ENCODE data around the gene NRG3. TPM values are rescaled to one million over a fixed set of nuclear protein-coding genes. Genes with fewer than 3 reads are reported as not detected.

The NRG3 gene
- total RNA-seq, 1 donor from 2014 or later: 1.6 TPM

- TF ChIP-seq CTCF (IDR thresholded peaks at IDR 0.05): no peak
- DNase-seq (ENCODE audit: low spot score in 2 of 2): no peak
- H3K27me3 ChIP-seq: no peaks in the 10 kb centered on the region
- H3K36me3 ChIP-seq: no peaks in the 10 kb centered on the region
- no peak overlapping the region for H3K27ac ChIP-seq
- H3K4me3 ChIP-seq: no peak overlapping the region
- H3K4me1 ChIP-seq: no peaks in the 10 kb centered on the region
- H3K9me3 ChIP-seq: no peaks in the 10 kb centered on the region
- intact Hi-C loops (cut with DNase I): no loop called here
These were observed 951.1 kb downstream of the NRG3 start for GRCh38 chr10:82826132-82826531.

- H3K36me3 ChIP-seq: no peaks in the 10 kb centered on the region
- TF ChIP-seq CTCF (IDR thresholded peaks at IDR 0.05): no peak
- no peak overlapping the region for H3K4me3 ChIP-seq
- DNase-seq (ENCODE audit: low spot score in 2 of 2): no peak
- no peaks in the 10 kb centered on the region for H3K4me1 ChIP-seq
- no peak overlapping the region for H3K27ac ChIP-seq
- no peaks in the 10 kb centered on the region for H3K9me3 ChIP-seq
- intact Hi-C loops (cut with DNase I): no loop called here
- H3K27me3 ChIP-seq: no peaks in the 10 kb centered on the region
These were observed 952.9 kb downstream of the NRG3 start for GRCh38 chr10:82827901-82828300.

GRCh38 chr10:82847242-82847641 lies 972.2 kb downstream of the NRG3 start:
- Histone ChIP-seq H3K9me3 (no peaks in the 10 kb centered on the region), H3K4me1 (no peaks in the 10 kb centered on the region), H3K27ac (no peak overlapping the region), H3K27me3 (no peaks in the 10 kb centered on the region), H3K4me3 (no peak overlapping the region), H3K36me3 (no peaks in the 10 kb centered on the region)
- intact Hi-C loops (cut with DNase I): no loop called here
- TF ChIP-seq CTCF (IDR thresholded peaks at IDR 0.05): no peak
- no peak for DNase-seq (ENCODE audit: low spot score in 2 of 2)

GRCh38 chr10:82850191-82850590 lies 975.2 kb downstream of the NRG3 start:
- TF ChIP-seq CTCF (IDR thresholded peaks at IDR 0.05): no peak
- H3K4me1 ChIP-seq: no peaks in the 10 kb centered on the region
- no peaks in the 10 kb centered on the region for H3K9me3 ChIP-seq
- no peak overlapping the region for H3K27ac ChIP-seq
- H3K36me3 ChIP-seq: no peaks in the 10 kb centered on the region
- H3K27me3 ChIP-seq: no peaks in the 10 kb centered on the region
- intact Hi-C loops (cut with DNase I): no loop called here
- no peak for DNase-seq (ENCODE audit: low spot score in 2 of 2)
- no peak overlapping the region for H3K4me3 ChIP-seq

- no peak for DNase-seq (ENCODE audit: low spot score in 2 of 2)
- no peak for TF ChIP-seq CTCF (IDR thresholded peaks at IDR 0.05)
- intact Hi-C loops (cut with DNase I): no loop called here
- no peaks in the 10 kb centered on the region for H3K27me3 ChIP-seq
- H3K4me1 ChIP-seq: no peaks in the 10 kb centered on the region
- H3K9me3 ChIP-seq: no peaks in the 10 kb centered on the region
- no peak overlapping the region for H3K27ac ChIP-seq
- H3K4me3 ChIP-seq: no peak overlapping the region
- no peaks in the 10 kb centered on the region for H3K36me3 ChIP-seq
These were observed 982.1 kb downstream of the NRG3 start for GRCh38 chr10:82856957-82857613.

- intact Hi-C loops (cut with DNase I): no loop called here
- H3K9me3 ChIP-seq: no peaks in the 10 kb centered on the region
- H3K4me1 ChIP-seq: no peaks in the 10 kb centered on the region
- no peak overlapping the region for H3K27ac ChIP-seq
- H3K36me3 ChIP-seq: no peaks in the 10 kb centered on the region
- no peak for DNase-seq (ENCODE audit: low spot score in 2 of 2)
- H3K27me3 ChIP-seq: no peaks in the 10 kb centered on the region
- TF ChIP-seq CTCF (IDR thresholded peaks at IDR 0.05): no peak
- H3K4me3 ChIP-seq: no peak overlapping the region
These were observed 986.9 kb downstream of the NRG3 start for GRCh38 chr10:82861889-82862288.
